Adipocyte (in vitro differentiated cells): Measurements from ENCODE around the gene KRTAP4-12.
"Not testable (repeated sequence)": the region's sequence is repeated elsewhere in the genome, so short reads cannot be mapped to it uniquely, and the experiment has no call there.

Experiments
- DNase-seq: peaks from one replicate; pipeline ENCODE4 v3.0.0-alpha.2; 2015; ENCODE audit warnings: low read depth
- H3K27me3 ChIP-seq: replicated peaks from 2 replicates; pipeline ENCODE4 v1.7.0; 2013; ENCODE audit warnings: mild to moderate bottlenecking, low read length, moderate library complexity; ENCODE audit not compliant: control insufficient read depth, insufficient read depth
- H3K36me3 ChIP-seq: 2 replicates; pipeline ENCODE4 v1.7.0; 2013; ENCODE audit warnings: low read length, mild to moderate bottlenecking, moderate library complexity; ENCODE audit not compliant: control insufficient read depth, insufficient read depth, severe bottlenecking
- H3K4me1 ChIP-seq: 2 replicates; pipeline ENCODE4 v1.7.0; 2013; ENCODE audit warnings: mild to moderate bottlenecking, low read length, moderate library complexity; ENCODE audit not compliant: control insufficient read depth, insufficient read depth
- H3K4me3 ChIP-seq: 2 replicates; pipeline ENCODE4 v1.7.0; 2013; ENCODE audit warnings: mild to moderate bottlenecking, low read length, moderate library complexity
- H3K9ac ChIP-seq: 2 replicates; pipeline ENCODE4 v1.7.0; 2013; ENCODE audit warnings: mild to moderate bottlenecking, low read length, moderate library complexity
- H3K9me3 ChIP-seq: 2 replicates; pipeline ENCODE4 v1.7.0; 2013; ENCODE audit warnings: mild to moderate bottlenecking, low read length, moderate library complexity; ENCODE audit not compliant: control insufficient read depth

The KRTAP4-12 gene

GRCh38 chr17:41147531-41148204 is 23.7 kb upstream of the KRTAP4-12 start:
- no peak overlapping the region for H3K9ac ChIP-seq
- DNase-seq, result no peak
- no peaks in the 10 kb centered on the region for H3K27me3 ChIP-seq
- H3K4me3 ChIP-seq, result no peak overlapping the region
- H3K4me1 ChIP-seq, result no peaks in the 10 kb centered on the region
- H3K9me3 ChIP-seq, result peaks cover 11% of the 10 kb centered on the region
- H3K36me3 ChIP-seq, result no peaks in the 10 kb centered on the region

DNA sequence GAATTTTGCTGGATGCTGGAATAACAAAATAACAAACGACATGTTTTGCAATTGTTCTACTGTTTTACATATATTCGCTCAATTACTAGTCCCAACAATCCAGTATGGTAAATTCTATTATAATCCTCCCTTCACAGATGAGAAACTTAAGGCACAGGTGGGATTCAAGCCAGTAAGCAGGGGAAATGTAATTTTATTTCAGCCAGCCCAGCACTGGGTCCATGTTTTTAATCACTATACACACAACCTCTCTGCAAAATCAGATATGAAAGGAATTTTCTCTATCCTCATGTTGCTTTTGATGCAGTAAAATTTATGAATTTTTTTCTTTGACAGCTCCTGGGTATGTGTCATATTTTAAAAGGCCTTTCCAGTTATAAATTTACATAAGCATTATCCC is 21.3 kb upstream of the KRTAP4-12 start:
- DNase-seq, result no peak
- Histone ChIP-seq H3K9me3 (peaks cover 13% of the 10 kb centered on the region), H3K9ac (no peak overlapping the region), H3K36me3 (no peaks in the 10 kb centered on the region), H3K4me1 (no peaks in the 10 kb centered on the region), H3K27me3 (no peaks in the 10 kb centered on the region), H3K4me3 (no peak overlapping the region)

DNA sequence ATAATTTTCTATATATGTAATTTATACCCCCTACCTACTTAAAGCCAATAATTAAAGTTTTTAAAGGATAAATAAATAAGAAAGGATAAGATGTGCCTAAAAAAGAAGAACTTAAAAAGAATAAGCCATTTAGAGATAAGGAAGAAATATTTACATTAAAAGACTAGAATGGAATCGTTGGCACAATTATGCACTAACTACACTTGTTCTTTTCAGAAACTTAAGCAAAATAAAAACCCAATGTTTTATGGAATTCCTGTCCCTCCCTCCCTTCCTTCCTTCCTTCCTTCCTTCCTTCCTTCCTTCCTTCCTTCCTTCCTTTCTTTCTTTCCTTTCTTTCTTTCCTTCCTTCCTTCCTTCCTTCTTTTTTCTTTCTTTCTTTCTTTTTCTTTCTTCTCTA is 20.9 kb upstream of the KRTAP4-12 start:
- Histone ChIP-seq H3K9ac (no peak overlapping the region), H3K36me3 (no peaks in the 10 kb centered on the region), H3K9me3 (peaks cover 13% of the 10 kb centered on the region), H3K27me3 (no peaks in the 10 kb centered on the region), H3K4me3 (no peak overlapping the region), H3K4me1 (no peaks in the 10 kb centered on the region)
- no peak for DNase-seq

GRCh38 chr17:41141361-41141760 is 17.4 kb upstream of the KRTAP4-12 start:
- H3K9ac ChIP-seq, result no peak overlapping the region
- H3K36me3 ChIP-seq, result no peaks in the 10 kb centered on the region
- no peaks in the 10 kb centered on the region for H3K4me1 ChIP-seq

DNA sequence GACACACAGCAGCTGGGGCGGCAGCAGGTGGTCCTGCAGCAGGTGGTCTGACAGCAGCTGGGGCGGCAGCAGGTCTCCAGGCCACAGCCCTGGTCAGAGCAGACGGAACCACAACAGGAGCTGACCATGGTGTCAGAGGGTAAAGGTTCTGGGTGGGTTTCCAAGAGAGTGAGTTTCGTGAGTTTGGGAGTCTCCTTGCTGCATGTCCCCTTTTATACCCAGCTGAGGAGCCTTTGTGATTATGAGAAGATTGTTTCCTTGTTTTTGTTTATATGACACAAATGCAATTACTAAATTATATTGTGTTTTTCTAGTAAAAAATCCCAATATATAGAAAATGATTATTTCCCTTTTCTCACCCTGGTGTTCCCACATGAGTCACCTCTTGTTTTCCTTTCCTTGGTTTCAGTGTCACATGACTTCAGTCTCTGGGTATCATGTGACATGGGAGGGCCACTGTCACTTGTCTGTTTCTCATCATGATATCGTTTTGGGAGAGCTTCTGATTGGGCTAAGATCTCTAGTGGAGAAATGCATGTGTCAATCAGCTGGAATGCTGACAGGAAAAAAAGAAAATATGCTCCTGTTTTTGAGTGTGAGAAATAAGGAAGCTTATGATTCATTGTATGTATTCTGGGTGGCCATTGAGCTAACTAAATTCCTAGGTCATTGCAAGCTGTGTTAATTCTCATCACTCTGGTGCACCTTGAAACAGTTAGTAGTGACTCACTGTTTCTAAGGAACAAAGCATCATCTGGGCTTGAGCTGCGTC is 16.6 kb upstream of the KRTAP4-12 start, which contains the start of gene KRTAP4-6:
Gene KRTAP4-6, minus strand, starts transcription at position 185 of the 772 bp plus-strand sequence. Its CDS starts 57 bp downstream, at position 128.
- Histone ChIP-seq H3K36me3 (no peaks in the 10 kb centered on the region), H3K9ac (no peak within 1 kb of the TSS), H3K9me3 (peaks cover 13% of the 10 kb centered on the region), H3K4me3 (no peak within 1 kb of the TSS), H3K27me3 (no peaks in the 10 kb centered on the region), H3K4me1 (no peaks in the 10 kb centered on the region)
- DNase-seq, result peak; percentile 41

More at GRCh38 chr17:41141361-41141760, 17.4 kb upstream of the KRTAP4-12 start:
- peaks cover 13% of the 10 kb centered on the region for H3K9me3 ChIP-seq
- no peaks in the 10 kb centered on the region for H3K27me3 ChIP-seq
- no peak for DNase-seq
- no peak overlapping the region for H3K4me3 ChIP-seq

DNA sequence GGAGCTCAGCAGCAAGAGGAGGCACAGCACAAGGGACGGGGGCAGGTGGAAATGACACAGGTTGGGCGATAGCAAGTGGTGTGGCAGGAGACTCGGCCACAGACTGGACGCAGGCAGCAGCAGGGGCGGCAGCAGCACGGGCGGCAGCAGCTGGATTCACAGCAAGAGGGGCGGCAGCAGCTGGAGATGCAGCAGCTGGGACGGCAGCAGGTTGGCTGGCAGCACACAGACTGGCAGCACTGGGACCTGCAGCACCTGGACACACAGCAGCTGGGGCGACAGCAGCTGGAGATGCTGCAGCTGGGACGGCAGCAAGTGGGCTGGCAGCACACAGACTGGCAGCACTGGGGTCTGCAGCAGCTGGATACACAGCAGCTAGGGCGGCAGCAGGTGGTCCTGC is 15.9 kb upstream of the KRTAP4-12 start:
- H3K4me3 ChIP-seq, H3K4me1 ChIP-seq, H3K27me3 ChIP-seq, H3K9ac ChIP-seq, H3K36me3 ChIP-seq, DNase-seq: not testable (repeated sequence)
- H3K9me3 ChIP-seq, result peaks cover 13% of the 10 kb centered on the region

GRCh38 chr17:41133880-41134735 is 10.1 kb upstream of the KRTAP4-12 start:
- Histone ChIP-seq H3K4me3 (no peak overlapping the region), H3K9me3 (no peaks in the 10 kb centered on the region), H3K27me3 (no peaks in the 10 kb centered on the region), H3K9ac (no peak overlapping the region), H3K36me3 (no peaks in the 10 kb centered on the region), H3K4me1 (no peaks in the 10 kb centered on the region)
- no peak for DNase-seq

- H3K4me3 ChIP-seq, result no peak overlapping the region
Measured at GRCh38 chr17:41131979-41132378, 8.0 kb upstream of the KRTAP4-12 start.

DNA sequence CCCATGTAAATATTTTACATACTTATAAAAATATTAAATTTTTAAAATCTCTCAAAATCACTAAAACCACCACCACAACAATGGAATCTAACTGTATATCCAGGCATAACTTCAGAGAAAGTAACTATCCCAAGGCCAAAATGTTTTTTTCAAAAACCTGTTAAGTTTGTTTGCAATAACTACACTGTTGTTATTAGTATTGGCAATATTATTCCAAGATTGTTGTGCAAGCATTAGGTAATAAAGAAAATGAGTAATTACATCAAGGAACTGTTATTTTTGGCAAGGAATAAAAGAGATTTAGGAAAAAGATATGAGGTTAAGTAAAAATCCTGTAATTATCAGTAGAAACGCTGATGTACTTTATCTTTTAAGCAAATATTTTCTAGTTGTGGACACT is 3.4 kb upstream of the KRTAP4-12 start:
- Histone ChIP-seq H3K27me3 (no peaks in the 10 kb centered on the region), H3K9me3 (no peaks in the 10 kb centered on the region), H3K9ac (no peak overlapping the region)

More at GRCh38 chr17:41131979-41132378, 8.0 kb upstream of the KRTAP4-12 start:
- Histone ChIP-seq H3K4me1 (no peaks in the 10 kb centered on the region), H3K27me3 (no peaks in the 10 kb centered on the region), H3K9me3 (no peaks in the 10 kb centered on the region), H3K9ac (no peak overlapping the region), H3K36me3 (no peaks in the 10 kb centered on the region)
- DNase-seq, result no peak

GRCh38 chr17:41126412-41126811 is 2.4 kb upstream of the KRTAP4-12 start:
- Histone ChIP-seq H3K4me1 (peaks cover 2% of the 10 kb centered on the region), H3K36me3 (no peaks in the 10 kb centered on the region)
- no peak for DNase-seq

More for the DNA sequence above, 3.4 kb upstream of the KRTAP4-12 start:
- H3K4me3 ChIP-seq, result no peak overlapping the region
- H3K4me1 ChIP-seq, result peaks cover 2% of the 10 kb centered on the region
- no peaks in the 10 kb centered on the region for H3K36me3 ChIP-seq
- no peak for DNase-seq

GRCh38 chr17:41125064-41125463 is 1.1 kb upstream of the KRTAP4-12 start:
- no peak overlapping the region for H3K4me3 ChIP-seq
- H3K9ac ChIP-seq, result no peak overlapping the region
- H3K4me1 ChIP-seq, result peaks cover 2% of the 10 kb centered on the region
- DNase-seq, result no peak
- no peaks in the 10 kb centered on the region for H3K27me3 ChIP-seq
- no peaks in the 10 kb centered on the region for H3K9me3 ChIP-seq
- H3K36me3 ChIP-seq, result no peaks in the 10 kb centered on the region

More at GRCh38 chr17:41126412-41126811, 2.4 kb upstream of the KRTAP4-12 start:
- H3K27me3 ChIP-seq, result no peaks in the 10 kb centered on the region
- H3K9ac ChIP-seq, result no peak overlapping the region
- H3K4me3 ChIP-seq, result no peak overlapping the region
- no peaks in the 10 kb centered on the region for H3K9me3 ChIP-seq
